HG03060 (cell line): ENCODE results near the gene IL36A.

Experiments
- ATAC-seq: cut with Tn5 transposase; IDR thresholded peaks from one replicate; pipeline ENCODE4 v1.9.1; 2021; ENCODE audit warnings: low read depth, moderate number of reproducible peaks; ENCODE audit not compliant: unreplicated experiment

IL36A gene

GRCh38 chr2:113005030-113005509 lies at the start of gene IL36A:
Gene IL36A (plus strand): TSS chr2:113005459. CDS start chr2:113005872, 413 bp downstream.
- ATAC-seq = no peak

DNA sequence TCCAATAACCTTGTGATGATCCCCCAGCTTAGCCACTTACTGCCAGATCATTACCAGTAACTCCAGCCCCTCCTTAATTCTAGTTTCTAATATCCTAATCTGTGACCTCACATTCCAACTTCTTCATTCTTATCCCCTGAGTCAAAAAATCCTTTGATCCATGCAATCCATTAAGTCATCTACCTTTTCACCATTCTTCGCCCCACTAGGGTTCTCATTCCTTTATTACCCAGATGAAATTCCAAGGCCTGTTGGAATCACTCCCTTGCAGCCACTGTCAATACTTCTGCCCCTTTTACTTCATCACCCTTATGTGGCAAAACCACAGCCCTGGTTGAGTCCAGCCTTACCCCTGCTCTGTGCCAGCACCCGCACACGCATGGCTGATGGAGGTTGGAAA lies 47.7 kb upstream of the IL36A start:
- no peak for ATAC-seq

DNA sequence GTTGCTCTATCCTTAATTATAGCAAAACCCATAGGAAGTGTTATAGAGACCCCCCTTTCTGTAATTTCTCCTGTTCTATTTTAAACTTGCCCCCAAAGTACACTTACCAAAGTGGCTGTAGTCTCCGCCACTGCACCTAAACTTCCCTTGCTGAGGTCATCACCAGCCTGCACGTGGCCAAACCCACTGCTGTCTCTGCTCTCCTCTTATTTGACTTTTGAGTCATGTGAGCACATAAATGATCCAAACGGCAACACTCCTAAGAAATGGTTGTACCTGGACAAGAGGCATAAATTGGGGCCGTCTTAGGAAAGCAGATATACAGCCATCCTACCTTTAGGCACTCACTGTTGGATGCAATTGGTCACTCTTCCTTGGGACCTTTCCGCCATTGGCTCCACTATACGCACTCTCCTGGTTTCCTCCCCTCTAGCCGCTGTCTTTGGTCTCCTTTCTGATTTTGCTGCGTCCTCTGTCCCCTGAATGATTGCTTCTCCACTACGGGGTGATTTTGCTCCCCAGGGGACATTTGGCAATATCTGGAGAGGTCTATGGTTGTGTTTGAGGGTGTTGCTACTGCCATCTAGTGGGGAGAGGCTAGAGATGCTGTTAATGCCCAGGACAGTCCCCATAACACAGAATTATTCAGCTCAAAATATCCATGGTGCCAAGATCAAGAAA lies 46.7 kb upstream of the IL36A start:
- no peak for ATAC-seq

DNA sequence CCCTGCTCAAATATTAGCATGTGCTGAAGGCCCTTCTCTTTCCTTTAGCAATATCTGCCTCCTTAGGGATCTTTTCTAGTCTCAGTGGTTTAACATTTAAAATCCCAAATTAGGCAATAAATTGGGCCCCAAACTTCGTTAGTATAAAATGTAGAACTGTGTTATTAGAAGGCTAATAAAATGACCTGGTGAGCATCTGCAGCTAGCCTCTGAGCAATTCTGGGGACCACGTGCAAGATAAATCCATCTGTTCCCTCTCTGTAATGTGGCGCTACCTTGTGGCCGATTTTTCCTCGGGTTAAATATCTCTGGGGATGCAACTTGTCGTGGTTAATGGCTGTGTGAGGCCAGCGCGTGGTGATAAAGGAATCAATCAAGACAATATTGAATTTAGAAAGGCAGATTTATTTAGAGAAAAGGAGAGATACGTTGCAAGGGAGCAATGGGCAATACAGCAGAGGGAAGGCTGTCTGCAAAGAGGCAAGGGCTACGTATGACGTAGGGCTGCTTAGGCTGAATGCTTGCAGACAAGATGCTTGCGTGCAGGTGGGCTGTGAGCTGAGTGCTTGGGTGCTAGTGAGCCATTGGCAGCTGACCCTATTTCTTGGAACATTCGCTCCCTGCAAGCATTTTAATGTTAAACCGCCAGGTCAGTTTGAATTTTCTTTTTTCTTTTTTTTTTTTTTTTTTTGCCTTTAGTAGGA lies 46.0 kb upstream of the IL36A start:
- no peak for ATAC-seq

GRCh38 chr2:112960230-112960825 lies 44.9 kb upstream of the IL36A start:
- ATAC-seq = no peak

DNA sequence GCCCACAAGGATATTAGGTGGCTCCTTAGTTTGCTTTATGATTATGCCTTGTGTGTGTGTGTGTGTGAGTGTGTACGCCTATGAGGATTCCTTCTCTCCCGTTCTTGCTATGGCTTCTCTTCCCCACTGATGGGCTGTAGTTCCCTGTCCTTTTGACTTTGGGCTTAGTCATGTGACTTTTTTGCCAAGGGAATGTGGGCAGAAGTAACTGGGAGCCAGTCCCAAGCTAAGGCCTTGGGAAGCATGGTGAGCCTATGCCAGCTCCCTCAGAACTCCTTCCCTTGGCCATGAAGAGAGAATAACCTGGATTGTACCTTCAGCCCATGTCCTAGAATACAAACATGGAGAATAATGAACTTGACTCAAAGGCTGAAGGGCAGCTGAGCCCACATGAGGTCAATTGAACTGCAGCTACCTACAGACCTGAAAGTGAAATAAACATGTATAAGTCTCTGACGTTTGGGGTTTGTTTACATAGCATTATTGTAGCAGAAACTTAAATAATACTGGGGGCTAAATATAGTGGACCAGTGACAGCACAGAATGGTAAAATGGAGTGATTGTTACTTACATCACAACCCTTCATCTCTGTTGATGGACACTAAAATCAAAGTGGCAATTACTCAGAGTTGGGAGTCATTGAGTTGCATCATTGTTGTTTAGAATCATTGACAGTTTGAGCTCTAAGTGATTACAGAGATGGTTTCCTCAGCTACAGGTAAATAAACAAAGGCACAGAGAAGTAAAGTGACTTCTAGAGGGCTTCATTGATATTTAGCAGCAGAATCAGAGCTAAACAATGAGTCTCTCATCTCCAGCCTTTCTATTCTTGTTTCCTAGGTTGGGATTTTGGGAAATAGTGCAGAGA lies 42.7 kb upstream of the IL36A start:
- no peak for ATAC-seq

GRCh38 chr2:112967023-112967422 lies 38.2 kb upstream of the IL36A start:
- no peak for ATAC-seq

- ATAC-seq = no peak
These were observed 32.7 kb upstream of the IL36A start for GRCh38 chr2:112972423-112973086.

DNA sequence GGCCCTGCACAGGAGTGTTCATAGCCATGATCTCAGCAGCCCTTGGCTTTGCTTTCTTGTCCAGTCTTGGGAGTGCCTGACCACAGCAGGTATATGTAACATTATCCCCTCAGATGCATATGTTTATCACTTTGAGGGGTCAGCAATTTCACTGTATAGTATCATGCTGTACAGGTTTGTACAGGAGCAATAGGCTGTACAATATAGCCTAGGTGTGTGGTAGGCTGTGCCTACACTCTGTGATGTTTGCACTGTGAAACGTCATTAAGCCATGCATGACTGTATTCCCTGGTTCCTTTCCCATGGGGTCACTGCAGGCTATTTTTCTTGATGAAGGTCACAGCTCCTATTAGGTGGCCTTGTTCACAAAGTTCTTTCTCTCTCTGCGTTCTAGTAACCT lies 32.1 kb upstream of the IL36A start:
- no peak for ATAC-seq

DNA sequence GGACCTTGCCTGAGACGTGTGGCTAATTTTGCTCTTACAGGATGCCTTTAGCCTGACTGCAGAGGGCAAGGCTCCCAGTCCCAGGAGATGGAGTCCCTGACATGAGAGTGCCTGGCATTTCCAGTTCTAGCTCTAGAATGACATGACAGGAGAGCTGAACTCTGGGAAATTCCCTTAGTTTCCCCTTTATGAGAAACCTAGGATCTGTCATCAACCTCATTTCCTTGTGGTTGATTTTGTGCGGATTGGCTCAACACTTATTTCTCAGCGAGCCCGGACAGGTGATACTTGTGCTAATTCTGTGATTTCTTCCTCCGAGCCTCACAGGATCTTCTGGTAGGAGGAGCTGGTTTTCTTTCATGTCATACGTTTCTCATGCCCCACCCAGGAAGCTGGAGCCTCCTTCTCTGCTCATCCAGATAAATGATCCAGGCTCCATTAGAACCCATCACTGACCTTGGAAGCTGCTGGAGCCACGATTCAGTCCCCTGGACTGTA lies 27.7 kb upstream of the IL36A start, which contains the start of gene IL36G:
Gene IL36G, plus strand, starts transcription at position 448 of the 498 bp plus-strand sequence. CDS start 633 bp downstream, outside the sequence.
- ATAC-seq = no peak

GRCh38 chr2:112979731-112980130 lies 25.5 kb upstream of the IL36A start:
- no peak for ATAC-seq

DNA sequence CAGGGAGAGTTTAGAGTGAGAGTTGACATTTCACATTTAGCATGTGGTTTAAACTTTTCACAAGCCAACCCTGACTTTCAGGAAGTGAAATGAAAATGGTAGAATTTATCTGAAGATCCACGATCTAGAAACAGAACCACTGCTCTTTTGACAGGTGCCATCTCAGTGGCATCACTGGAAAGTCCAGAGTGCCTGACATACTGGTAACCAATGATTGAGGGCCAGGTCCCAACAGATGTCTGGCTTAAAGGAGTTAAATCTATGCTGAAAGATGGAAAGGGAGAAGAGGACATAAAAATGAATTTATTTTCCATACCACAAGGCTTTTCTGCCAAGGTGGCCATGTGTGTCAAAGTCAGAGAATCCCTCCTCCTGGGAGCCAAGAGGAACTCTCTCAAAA lies 24.7 kb upstream of the IL36A start:
- no peak for ATAC-seq

- ATAC-seq = no peak
These were observed 20.2 kb upstream of the IL36A start for GRCh38 chr2:112985090-112985489.

GRCh38 chr2:112989611-112990010 lies 15.6 kb upstream of the IL36A start:
- ATAC-seq = no peak

DNA sequence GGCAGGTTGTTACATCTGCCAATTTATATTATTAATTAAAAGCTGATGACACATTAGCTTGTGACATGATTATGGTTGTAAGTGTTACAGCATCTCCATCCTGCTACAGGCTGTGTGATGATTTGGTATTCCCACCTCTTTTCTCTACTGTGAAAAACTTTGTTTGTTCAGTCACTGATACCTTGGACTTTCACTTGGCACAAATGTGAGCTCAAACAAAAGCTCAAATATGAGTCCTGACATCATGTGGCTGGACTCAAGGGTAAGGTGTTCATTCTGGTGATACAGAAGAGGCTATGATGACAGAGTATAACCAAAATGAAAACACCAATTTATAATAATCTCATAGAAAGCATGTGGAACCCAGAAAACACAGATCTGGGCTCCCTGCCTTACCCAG lies 11.4 kb upstream of the IL36A start:
- ATAC-seq = no peak

- ATAC-seq = no peak
These were observed 10.6 kb upstream of the IL36A start for GRCh38 chr2:112994648-112995047.

GRCh38 chr2:112995346-112995920 lies 9.8 kb upstream of the IL36A start:
- no peak for ATAC-seq

DNA sequence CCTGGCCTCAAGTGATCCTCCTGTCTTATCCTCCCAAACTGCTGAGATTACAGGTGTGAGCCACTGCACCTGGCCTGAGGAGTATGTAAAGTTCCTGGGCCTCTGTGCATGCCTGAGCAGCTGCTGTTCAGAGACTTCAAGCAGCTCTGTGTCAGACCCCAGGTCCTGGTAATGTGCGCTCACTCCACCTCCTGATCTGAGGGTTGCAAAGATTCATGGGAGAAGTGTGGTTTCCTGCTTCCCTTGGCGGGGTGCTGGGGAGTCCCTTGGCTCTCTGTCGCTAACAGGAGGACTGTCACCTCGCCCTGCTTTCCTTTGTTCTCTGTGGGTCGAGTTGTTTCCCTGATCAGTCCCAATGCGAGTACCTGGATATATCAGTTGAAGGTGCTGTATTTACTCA lies 8.6 kb upstream of the IL36A start:
- ATAC-seq = no peak

DNA sequence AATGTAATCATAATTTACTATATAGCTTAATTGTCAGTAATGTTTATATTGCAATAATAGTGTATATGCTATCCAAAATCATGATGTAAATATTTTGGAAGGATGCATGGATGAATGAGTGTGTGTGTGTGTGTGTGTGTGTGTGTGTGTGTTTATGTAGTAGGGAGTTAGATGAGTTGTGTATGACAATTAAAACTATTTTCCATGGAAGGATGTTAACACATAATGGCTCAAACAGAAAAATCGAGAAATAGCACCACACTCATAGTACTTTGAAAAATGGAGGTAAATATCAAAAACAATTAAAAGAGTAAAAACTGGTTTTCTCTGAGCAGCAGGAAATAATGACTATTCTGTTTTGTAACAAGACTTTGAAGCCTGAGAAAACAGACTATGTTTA lies 8.1 kb upstream of the IL36A start:
- no peak for ATAC-seq

DNA sequence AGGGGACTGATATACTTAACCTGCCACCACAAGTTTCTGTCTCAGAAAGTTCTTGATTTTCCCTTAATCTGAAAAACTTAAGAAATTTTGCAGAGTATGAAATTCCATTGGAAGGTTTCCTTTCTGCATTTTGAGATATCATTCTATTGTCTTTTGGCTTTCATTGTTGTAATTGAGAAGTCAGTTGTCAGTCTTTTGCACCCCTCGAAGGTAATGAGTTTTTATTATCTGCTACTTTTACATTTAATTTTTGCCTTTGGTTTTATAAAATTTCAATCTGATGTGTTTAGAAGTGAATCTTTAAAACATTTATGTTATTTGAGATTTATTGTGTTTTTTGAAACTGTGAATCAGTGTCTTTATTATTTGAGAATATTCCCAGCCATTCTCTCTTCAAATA lies 4.8 kb upstream of the IL36A start:
- ATAC-seq = no peak
